Calu3 (cell line): Measurements from ENCODE around the gene PIK3C2G. TPM values are rescaled to one million over a fixed set of nuclear protein-coding genes. Genes with fewer than 3 reads are reported as not detected.

Source experiments
- BruUV-seq: library from RNA; stranded (reverse); fragments of 400-500 nt; replicated peaks from 2 replicates; lab custom pipeline; 2021; lab: Mats Ljungman, UMichigan
- CTCF ChIA-PET: fragments of 300-600 bp; sonication (Branson Sonifier 250); formaldehyde crosslinking; loops from one replicate; lab custom pipeline; 2022; ENCODE audit warnings: antibody characterized with exemption; lab: Charles Lee
- DNase-seq: peaks from one replicate; pipeline ENCODE4 v3.0.0; 2022
- H3K27ac Mint-ChIP-seq: one replicate; pipeline ENCODE4 v1.8.0; 2022; ENCODE audit warnings: mixed read lengths; ENCODE audit not compliant: unreplicated experiment
- H3K27me3 Mint-ChIP-seq: one replicate; pipeline ENCODE4 v1.8.0; 2022; ENCODE audit warnings: mixed read lengths; ENCODE audit not compliant: unreplicated experiment
- H3K36me3 Mint-ChIP-seq: one replicate; pipeline ENCODE4 v1.8.0; 2022; ENCODE audit warnings: mild to moderate bottlenecking, moderate library complexity, mixed read lengths; ENCODE audit not compliant: insufficient read depth, unreplicated experiment
- H3K4me1 Mint-ChIP-seq: one replicate; pipeline ENCODE4 v1.8.0; 2022; ENCODE audit warnings: mild to moderate bottlenecking, low read depth, mixed read lengths; ENCODE audit not compliant: unreplicated experiment
- H3K4me3 Mint-ChIP-seq: one replicate; pipeline ENCODE4 v1.8.0; 2022; ENCODE audit warnings: mild to moderate bottlenecking, low read depth, moderate library complexity, mixed read lengths; ENCODE audit not compliant: unreplicated experiment
- H3K9me3 Mint-ChIP-seq: one replicate; pipeline ENCODE4 v1.8.0; 2022; ENCODE audit warnings: low read depth, mixed read lengths; ENCODE audit not compliant: unreplicated experiment
- intact Hi-C: fragments of 100-400 bp; cut with micrococcal nuclease; formaldehyde crosslinking; loops from one replicate; pipeline ENCODE4 v1.10.0; 2022; ENCODE audit not compliant: unreplicated experiment
- total RNA-seq: library from RNA; stranded (reverse); gene quantifications from 2 replicates; pipeline ENCODE4 v1.2.3, GENCODE V29; 2022
- TF ChIP-seq, protein P1 (sequence below): fragments of 200-600 bp; IDR thresholded peaks from one replicate; pipeline ENCODE4 v1.8.0; 2022; ENCODE audit warnings: antibody characterized with exemption; ENCODE audit not compliant: unreplicated experiment

Gene PIK3C2G
- total RNA-seq, 1 experiment from 2014 or later: 24.0 TPM

DNA sequence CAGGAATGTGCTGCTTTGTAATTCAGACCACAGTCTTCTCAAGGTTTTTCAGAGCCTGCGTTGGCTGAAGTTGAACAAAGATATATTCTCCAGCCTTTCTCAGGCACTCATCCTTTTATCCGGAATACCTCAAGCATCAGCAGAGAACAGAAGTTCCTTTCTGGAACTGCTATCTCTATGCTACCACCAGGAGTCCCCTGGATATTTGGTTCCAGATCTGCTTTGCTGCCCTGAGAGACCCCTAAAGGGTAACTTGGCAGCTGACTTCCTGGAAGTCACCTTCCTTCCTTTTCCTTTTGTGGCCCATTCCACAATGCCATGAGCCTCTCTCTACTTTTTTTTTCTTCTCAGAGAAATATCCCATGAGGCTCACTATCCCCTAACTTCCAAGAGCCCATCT is 288.3 kb downstream of the PIK3C2G start:
- Mint-ChIP-seq H3K9me3 (no peaks in the 10 kb centered on the region), H3K27me3 (no peaks in the 10 kb centered on the region), H3K27ac (no peak overlapping the region), H3K4me3 (no peak overlapping the region), H3K4me1 (peaks cover 19% of the 10 kb centered on the region), H3K36me3 (no peaks in the 10 kb centered on the region)
- TF ChIP-seq, protein P1, sequence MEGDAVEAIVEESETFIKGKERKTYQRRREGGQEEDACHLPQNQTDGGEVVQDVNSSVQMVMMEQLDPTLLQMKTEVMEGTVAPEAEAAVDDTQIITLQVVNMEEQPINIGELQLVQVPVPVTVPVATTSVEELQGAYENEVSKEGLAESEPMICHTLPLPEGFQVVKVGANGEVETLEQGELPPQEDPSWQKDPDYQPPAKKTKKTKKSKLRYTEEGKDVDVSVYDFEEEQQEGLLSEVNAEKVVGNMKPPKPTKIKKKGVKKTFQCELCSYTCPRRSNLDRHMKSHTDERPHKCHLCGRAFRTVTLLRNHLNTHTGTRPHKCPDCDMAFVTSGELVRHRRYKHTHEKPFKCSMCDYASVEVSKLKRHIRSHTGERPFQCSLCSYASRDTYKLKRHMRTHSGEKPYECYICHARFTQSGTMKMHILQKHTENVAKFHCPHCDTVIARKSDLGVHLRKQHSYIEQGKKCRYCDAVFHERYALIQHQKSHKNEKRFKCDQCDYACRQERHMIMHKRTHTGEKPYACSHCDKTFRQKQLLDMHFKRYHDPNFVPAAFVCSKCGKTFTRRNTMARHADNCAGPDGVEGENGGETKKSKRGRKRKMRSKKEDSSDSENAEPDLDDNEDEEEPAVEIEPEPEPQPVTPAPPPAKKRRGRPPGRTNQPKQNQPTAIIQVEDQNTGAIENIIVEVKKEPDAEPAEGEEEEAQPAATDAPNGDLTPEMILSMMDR: no peak
- no TSS peak for BruUV-seq
- DNase-seq: no peak
- CTCF ChIA-PET: no interaction called here
- intact Hi-C loops: no loop called here

DNA sequence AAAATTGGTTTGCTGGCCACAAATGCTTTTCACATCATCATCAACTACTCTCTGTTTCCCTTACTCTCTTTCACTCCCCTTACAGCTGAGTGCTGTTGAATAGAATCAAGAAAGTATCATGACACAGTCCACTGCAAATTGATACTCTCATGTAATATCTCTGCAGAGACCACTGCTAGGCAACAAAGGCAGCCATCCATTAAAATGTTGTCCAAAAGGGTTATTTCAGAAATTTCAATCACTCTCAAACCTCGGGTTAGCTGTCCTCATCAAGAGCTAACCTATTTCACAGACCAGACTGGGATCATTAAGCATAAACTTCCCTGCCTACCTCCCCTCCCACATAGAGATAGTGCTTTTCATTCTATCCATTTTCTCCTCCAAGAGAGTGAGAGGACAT is 289.8 kb downstream of the PIK3C2G start:
- Mint-ChIP-seq H3K27me3 (no peaks in the 10 kb centered on the region), H3K4me1 (peaks cover 6% of the 10 kb centered on the region), H3K9me3 (no peaks in the 10 kb centered on the region), H3K27ac (no peak overlapping the region), H3K4me3 (no peak overlapping the region), H3K36me3 (no peaks in the 10 kb centered on the region)
- CTCF ChIA-PET: no interaction called here
- BruUV-seq: no TSS peak
- TF ChIP-seq, protein P1: no peak
- DNase-seq: no peak
- intact Hi-C loops: no loop called here

DNA sequence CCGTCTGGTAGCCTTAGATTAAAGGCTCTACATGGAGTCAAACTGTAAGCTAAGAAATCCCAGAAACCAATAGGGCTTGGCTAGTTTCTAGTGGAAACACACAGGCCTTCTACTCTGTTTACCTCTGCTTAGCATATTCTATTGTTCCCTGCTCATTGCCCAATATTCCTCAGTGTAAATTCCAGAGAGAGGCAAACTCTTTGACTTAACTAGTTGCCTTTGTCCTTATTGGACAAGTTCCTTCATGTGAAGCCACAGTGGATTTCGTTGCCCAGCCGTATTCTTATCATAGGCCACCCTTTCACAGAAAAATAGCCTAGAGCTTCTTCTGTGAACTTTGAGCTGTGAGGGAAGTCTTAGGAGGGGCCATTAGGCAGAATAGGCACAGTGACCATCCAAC is 290.4 kb downstream of the PIK3C2G start:
- CTCF ChIA-PET: no interaction called here
- DNase-seq: no peak
- no peaks in the 10 kb centered on the region for H3K4me1 Mint-ChIP-seq
- H3K9me3 Mint-ChIP-seq: no peaks in the 10 kb centered on the region
- no peaks in the 10 kb centered on the region for H3K27me3 Mint-ChIP-seq
- no peak overlapping the region for H3K4me3 Mint-ChIP-seq
- no TSS peak for BruUV-seq
- no peaks in the 10 kb centered on the region for H3K36me3 Mint-ChIP-seq
- intact Hi-C loops: no loop called here
- TF ChIP-seq, protein P1: no peak
- no peak overlapping the region for H3K27ac Mint-ChIP-seq

DNA sequence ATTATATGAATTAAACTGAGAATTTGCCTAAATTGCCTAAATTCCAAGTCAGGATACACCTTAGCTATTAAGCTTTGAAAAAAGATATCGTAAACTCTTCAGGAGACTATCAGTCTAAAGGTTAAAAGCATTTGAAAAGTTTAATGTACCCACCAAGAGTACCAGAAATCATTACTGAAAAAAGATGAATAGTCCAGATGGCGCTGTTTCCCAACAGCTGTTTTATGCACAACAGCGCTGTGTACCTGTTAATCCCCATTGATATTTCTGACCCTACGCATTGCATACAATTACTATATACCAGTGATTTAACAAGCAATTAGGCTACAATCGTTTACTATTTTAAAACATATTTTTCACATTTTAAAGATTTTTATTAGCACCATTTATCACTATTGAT is 291.5 kb downstream of the PIK3C2G start:
- CTCF ChIA-PET: no interaction called here
- no peak overlapping the region for H3K4me3 Mint-ChIP-seq
- no peaks in the 10 kb centered on the region for H3K36me3 Mint-ChIP-seq
- no peak for DNase-seq
- H3K9me3 Mint-ChIP-seq: no peaks in the 10 kb centered on the region
- intact Hi-C loops: no loop called here
- BruUV-seq: no TSS peak
- no peaks in the 10 kb centered on the region for H3K27me3 Mint-ChIP-seq
- H3K27ac Mint-ChIP-seq: no peak overlapping the region
- H3K4me1 Mint-ChIP-seq: no peaks in the 10 kb centered on the region
- TF ChIP-seq, protein P1: no peak
